Measurements from ENCODE around the gene KLK12. TPM values are rescaled to one million over a fixed set of nuclear protein-coding genes. Genes with fewer than 3 reads are reported as not detected.

Gene KLK12
- total and polyA plus RNA-seq, 2 donors (not counting 3 experiments of a cell fraction or from before 2014, with no cell fraction given): not detected

GRCh38 chr19:51066393-51067186, 31.8 kb upstream of the KLK12 start:
- Histone ChIP-seq H3K4me2 (ENCODE audit: insufficient read depth, low read length) (no peak overlapping the region), H3K36me3 (ENCODE audit: control insufficient read depth in 2 of 2, extremely low read depth in 1 of 2, insufficient read depth in 2 of 2, low read length in 2 of 2) (no peaks in the 10 kb centered on the region), H3K79me2 (ENCODE audit: control insufficient read depth, insufficient read depth, low read length) (no peaks in the 10 kb centered on the region), H4K20me1 (replicated peaks; ENCODE audit: control insufficient read depth, extremely low read depth, insufficient read depth, low read length) (no peaks in the 10 kb centered on the region), H3K9me3 (replicated peaks; ENCODE audit: control insufficient read depth, insufficient read depth, low read length) (no peaks in the 10 kb centered on the region), H3K27me3 (ENCODE audit: control insufficient read depth in 2 of 2, insufficient read depth in 2 of 2, low read length in 2 of 2) (no peaks in the 10 kb centered on the region), H3K9ac (replicated peaks; ENCODE audit: extremely low read depth, insufficient read depth, low read length) (no peak overlapping the region), H3K4me1 (ENCODE audit: control insufficient read depth, extremely low read depth, insufficient read depth, low read length) (no peaks in the 10 kb centered on the region), H2AFZ (ENCODE audit: low read depth, low read length) (no peak overlapping the region), H3K9me1 (replicated peaks; ENCODE audit: control insufficient read depth, extremely low read depth, insufficient read depth, low read length) (no peaks in the 10 kb centered on the region), H3K27ac (ENCODE audit: insufficient read depth, low read depth, low read length) (no peak overlapping the region), H3K4me3 (replicated peaks in 1 of 3; ENCODE audit: insufficient read depth in 1 of 3, low read depth in 1 of 3, low read length in 3 of 3) (no peak overlapping the region)
- DNase-seq (ENCODE audit: low read depth, low spot score) (no peak), FAIRE-seq (no peak)
- intact Hi-C loops (cut with micrococcal nuclease) (no loop called here), dilution Hi-C loops (cut with MboI; ENCODE audit: extremely low pct_ligation_motif_present, low sequenced_read_pairs) (no loop called here)
- POLR2A ChIA-PET: no interaction called here
- TF ChIP-seq MAX (IDR thresholded peaks at IDR 0.05; ENCODE audit: insufficient read depth, insufficient read length) (no peak), POLR2AphosphoS5 (IDR thresholded peaks at IDR 0.05; ENCODE audit: insufficient read depth, low read depth, low read length) (no peak), GATA2 (IDR thresholded peaks at IDR 0.05; ENCODE audit: insufficient read depth, insufficient read length, low read depth, low read length) (no peak), CTCF (IDR thresholded peaks at IDR 0.05; ENCODE audit: extremely low read depth in 1 of 2, insufficient read depth in 1 of 2, low read depth in 1 of 2, low read length in 2 of 2) (no peak), MYC (IDR thresholded peaks at IDR 0.05; ENCODE audit: low read depth, low read length) (no peak), EZH2 (IDR thresholded peaks at IDR 0.05; ENCODE audit: borderline replicate concordance, low read depth, low read length, severe bottlenecking) (no peak), FOS (IDR thresholded peaks at IDR 0.05; ENCODE audit: borderline replicate concordance, insufficient read depth, low read length) (no peak), POLR2A (IDR thresholded peaks at IDR 0.05; ENCODE audit: low read depth, low read length) (no peak), JUN (IDR thresholded peaks at IDR 0.05; ENCODE audit: borderline replicate concordance, insufficient read depth, insufficient read length, low read depth) (no peak)
- CTCF ChIA-PET: no interaction called here
- no TSS peak for BruUV-seq (replicated peaks)

Data from endothelial cell of umbilical vein (primary cell).